COR-L47 (cell line): ENCODE data around the gene OR5D16.
"Not testable (repeated sequence)": the region's sequence is repeated elsewhere in the genome, so short reads cannot be mapped to it uniquely, and the experiment has no call there.

Source experiments
- DNase-seq: peaks from one replicate; lab custom pipeline; 2025; lab: John Stamatoyannopoulos, UW

The OR5D16 gene

DNA sequence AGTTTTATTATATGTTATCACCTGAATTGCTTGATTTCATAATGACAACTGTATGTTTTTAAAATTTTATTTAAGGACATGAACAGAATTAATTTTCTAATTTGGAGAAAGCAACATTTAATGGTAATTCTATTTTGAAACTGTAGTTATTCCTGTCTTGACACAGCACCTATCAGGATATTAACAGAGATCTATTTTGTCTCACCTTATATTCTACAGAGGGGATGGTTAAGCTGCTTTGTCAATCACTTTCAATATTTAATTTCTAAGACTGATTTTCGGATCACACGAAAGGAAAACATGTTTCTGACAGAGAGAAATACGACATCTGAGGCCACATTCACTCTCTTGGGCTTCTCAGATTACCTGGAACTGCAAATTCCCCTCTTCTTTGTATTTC is at the start of gene OR5D16:
TSS of gene OR5D16 (plus strand) at position 301 of the 400 bp plus-strand sequence. CDS start at position 301, 0 bp downstream.
- no peak for DNase-seq

DNA sequence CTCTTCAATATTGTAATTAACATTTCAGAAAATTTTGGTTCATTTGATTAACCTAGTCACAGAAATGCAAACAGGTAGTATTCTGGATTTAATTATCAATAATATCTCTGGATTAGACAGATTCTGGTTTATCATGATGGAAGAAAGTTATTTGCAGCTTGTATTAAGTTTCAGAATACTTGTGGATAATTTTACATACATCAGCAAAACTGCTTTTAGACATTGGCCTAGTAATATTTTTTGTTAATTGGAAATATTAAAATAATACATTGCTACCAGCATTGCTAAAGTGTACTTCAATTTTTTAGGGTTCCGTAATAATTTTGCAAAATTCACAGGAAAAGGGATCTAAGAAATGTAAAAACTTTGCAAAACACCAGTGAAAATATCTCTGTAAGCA is 46.9 kb upstream of the OR5D16 start:
- no peak for DNase-seq

DNA sequence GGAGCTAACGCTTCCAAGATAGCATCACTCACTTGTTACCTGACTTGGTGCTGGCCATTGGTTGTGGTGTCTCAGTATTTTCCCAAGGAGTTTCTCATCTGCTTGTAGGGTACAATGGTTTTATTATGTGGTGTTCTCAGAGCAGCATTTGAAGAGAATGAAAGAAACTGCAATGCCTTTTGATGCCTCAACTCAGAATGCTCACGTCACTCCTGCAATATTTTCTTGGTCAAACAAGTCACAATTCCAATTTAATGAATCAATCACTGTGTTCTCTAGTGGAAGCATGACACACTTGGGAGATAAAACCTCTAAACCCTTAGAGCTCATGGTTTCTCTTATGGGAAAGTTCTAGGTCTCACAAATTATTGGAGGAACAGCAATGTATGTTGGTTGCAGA is 45.2 kb upstream of the OR5D16 start:
- DNase-seq: no peak

DNA sequence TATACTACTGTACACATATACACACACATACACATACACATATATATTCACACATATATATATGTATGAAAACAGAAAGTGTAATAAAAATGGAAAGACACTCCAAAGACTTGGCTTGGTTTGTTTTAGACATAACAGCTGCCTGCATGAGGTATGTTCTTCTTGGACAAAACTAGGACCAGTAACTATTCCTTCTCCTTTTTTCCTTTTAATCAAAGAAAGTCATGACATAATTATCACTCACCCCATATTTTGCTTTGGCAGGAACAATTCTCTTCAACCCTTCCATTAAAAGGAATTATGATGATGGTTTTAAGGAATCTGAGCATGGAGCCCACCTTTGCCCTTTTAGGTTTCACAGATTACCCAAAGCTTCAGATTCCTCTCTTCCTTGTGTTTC is 43.3 kb upstream of the OR5D16 start, which contains the start of gene OR5D14:
TSS of gene OR5D14 (plus strand) at position 301 of the 400 bp plus-strand sequence. CDS start at position 301, 0 bp downstream.
- no peak for DNase-seq

DNA sequence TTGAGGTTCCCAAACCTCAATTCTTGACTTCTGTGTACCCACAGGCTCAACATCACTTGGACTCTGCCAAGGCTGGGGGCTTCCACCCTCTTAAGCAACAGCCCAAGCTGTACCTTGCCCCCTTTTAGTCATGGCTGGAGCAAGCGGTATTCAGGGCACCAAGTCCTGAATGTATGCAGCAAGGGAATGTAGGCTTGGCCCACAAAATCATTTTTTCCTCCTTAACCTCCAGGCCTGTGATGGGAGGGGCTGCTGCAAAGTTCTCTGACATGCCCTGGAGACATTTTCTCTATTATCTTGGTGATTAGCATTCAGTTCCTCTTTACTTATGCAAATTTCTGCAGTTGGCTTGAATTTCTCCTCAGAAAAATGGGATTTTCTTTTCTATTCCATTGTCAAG is 32.3 kb upstream of the OR5D16 start:
- no peak for DNase-seq

DNA sequence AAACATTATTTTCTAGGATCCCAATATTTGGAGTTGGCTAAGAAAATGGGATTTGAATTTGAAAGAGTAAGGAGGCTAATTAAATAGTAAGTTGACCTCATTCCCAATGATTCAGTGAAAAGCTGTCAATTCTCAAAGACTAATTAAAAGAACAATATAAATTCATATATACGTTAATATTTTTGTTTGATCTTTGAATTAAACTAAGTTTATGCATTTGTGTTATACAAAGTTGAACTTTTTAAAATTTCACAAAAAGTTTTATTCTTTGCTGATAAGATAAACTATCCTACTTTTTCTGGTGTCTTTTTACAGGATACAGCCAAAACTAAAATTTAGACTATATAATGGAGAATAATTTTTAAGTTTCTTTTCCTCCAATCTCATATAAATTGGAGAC is 27.5 kb upstream of the OR5D16 start, which contains the start of gene OR5L1:
TSS of gene OR5L1 (plus strand) at position 301 of the 400 bp plus-strand sequence. CDS start 100 bp downstream, outside the sequence.
- no peak for DNase-seq

DNA sequence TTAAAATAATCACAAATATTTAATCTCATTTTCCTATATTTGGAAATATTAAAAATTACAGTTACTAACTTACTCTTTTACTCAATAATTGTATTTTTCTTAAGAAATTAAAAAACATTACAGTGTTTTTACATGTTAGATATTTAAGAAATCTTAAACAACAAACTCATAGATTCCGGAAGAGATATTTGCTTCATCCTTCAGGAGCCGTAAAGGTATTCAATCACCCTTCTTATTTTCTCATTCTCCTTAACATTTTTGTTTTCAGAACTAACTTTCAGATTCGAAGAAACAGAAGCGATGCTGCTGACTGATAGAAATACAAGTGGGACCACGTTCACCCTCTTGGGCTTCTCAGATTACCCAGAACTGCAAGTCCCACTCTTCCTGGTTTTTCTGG is 19.2 kb upstream of the OR5D16 start, which contains the start of gene OR5D18:
TSS of gene OR5D18 (plus strand) at position 301 of the 400 bp plus-strand sequence. CDS start at position 301, 0 bp downstream.
- DNase-seq: no peak

DNA sequence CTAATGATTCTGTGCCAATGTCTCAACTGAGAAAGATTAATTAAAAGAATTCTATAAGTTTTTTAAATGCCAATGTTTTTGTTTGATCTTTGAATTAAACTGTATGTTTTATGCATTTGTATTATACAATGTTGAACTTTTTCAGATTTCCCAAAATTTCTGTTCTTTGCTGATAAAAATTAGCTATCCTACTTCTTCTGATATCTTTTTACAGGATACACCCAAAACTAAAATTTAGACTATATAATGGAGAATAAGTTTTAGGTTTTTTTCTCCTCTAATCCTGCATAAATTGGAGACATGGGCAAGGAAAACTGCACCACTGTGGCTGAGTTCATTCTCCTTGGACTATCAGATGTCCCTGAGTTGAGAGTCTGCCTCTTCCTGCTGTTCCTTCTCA is 11.6 kb upstream of the OR5D16 start, which contains the start of gene OR5L2:
TSS of gene OR5L2 (plus strand) at position 301 of the 400 bp plus-strand sequence. CDS start at position 301, 0 bp downstream.
- DNase-seq: no peak

DNA sequence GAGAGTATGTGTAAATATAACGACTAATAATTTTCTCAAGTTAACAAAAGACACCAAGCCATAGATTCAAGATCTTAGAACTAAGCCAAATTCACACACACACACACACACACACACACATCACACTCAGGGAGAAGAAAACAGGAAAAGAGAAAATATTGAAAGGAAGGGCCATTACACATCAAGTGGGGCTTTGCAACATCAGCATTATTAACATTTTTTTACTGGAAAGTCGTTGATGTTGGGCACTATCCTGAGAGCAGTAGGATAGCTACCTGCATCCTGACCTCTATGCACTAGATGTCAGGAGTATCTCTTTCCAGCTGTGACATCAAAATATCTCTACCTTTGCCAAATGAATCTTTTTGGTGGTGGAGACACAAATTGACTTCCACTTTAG is 8.9 kb downstream of the OR5D16 start:
- DNase-seq: no peak

DNA sequence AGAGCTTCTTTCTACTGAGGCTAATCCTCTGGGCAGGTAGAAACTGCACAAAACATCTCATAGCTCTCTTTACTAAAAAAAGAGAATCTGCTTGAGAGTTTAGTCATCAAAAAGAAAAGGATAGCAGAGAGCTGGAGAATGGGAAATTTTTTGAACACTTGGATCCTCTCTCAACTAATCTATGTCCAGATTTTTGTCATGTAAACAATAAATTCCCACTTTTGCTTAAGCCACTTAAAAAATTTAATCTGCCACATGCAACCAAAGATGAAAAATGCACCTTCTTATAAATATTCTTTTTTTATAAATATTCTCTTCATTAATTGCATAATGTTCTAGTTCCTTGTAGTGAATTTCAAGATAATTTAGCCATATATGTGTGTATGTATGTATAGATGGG is 10.5 kb downstream of the OR5D16 start:
- no peak for DNase-seq

DNA sequence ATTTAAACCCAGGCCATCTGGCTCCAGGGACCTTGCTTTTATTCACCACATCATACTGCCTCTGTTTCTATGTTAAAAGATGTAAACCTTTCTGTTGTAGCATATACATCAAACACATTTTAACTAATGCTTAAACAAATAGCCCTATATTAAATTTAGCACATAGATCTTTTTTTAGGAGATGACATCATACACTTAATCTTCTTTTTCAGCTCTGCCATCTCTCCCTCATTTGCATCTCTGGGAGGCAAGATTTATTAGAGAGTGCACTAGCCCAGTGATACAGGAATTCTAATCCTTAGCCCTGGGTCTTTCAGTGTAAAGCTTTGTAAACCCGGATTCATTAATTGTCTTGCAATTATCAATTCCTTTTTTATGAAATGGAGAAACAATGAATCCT is 13.6 kb downstream of the OR5D16 start:
- no peak for DNase-seq

DNA sequence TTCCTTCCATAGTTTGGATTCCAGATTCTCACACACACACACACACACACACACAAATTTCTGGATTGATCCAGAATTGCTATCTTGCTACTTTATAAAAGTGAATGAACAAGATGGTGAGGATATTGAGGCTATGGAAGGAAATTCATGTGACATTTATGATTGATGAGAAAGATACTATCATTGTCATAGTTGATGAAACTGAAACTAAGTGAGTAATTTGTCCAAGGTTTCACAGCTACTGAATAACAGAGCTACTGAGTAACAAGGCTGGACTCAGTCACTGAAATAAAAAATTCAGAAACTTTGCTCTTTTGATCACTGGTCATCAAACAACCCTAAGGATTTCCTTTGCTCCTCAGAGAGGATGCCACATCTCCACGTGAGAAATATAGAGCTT is 16.2 kb downstream of the OR5D16 start:
- no peak for DNase-seq

DNA sequence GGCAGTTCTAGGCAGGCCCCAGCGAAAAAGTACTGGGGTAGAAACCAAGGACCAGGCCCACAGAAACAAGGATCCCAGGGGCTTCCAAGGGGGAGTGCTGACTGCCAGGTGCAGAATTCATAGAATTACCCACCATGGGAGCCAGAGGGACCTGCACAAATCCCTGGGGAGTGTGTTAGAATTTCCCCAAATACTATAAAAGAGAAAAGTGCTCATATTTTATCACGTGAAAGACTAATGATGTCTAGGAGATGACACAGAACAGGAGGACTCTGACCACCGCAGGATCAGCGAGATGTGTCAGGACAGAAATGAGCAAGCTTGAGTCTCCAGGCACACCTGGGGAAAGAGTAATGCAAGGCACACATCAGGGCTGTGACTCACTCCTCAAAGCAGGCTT is 28.8 kb downstream of the OR5D16 start:
- not testable (repeated sequence) for DNase-seq

DNA sequence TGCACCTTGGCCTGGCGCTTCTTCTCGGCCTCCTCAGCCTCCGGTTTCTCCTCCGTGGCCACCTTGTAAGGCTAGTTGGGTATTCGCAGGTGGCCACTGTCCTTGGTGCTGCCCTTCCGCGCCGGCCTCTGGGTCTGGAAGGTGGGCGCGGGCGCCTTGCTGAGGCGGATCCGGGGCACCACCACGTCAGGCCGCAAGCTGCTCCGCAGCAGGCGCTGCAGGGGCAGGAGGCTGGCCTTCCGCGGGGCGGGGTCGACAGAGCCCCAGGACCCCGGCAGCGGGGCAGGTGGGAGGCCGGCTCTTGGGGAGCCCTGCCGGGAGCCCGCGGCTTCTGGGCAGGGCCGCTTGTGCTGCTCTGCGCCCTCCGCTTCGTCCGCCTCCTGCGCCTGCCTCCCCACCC is 34.2 kb downstream of the OR5D16 start:
- not testable (repeated sequence) for DNase-seq

DNA sequence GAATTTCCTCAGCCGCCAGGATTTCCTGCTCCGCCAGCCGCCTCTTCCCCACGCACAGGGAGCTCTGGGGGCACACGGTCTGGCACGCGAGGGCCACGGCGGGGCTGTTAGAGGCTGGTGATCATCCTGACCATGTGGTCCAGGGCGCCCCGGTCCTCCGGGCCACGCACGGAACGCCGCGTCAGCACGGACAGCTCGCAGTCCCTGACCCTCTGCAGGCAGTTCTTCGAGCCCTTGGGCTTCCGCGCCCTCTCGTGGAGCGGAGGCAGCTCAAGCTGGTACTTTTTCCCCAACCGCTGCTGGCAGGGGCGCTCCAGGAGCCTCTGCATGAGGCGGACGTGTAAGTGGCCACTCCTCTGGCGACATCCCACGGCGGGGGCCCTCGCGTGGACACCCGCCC is 34.6 kb downstream of the OR5D16 start:
- not testable (repeated sequence) for DNase-seq

DNA sequence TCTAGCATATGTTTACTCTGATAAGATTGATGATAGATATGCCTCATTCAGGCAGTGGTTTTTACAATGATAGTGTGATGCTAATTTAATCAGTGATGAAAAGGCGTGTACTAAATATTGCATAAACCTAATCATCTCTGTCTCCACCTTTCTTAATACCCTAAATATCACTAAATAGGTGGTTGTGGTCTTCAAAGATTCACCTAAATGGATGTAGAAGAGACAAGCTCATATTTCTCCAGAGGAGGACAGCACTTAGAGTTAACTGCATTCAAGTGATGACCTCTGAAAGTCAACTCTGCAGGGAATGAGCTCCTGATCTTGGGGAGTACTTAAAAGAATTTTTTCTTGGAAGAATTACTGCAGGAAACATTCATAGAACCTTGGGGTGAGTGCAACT is 44.4 kb downstream of the OR5D16 start, which contains the start of gene TRIM51:
TSS of gene TRIM51 (plus strand) at position 301 of the 400 bp plus-strand sequence. CDS start 2,132 bp downstream, outside the sequence.
- DNase-seq: not testable (repeated sequence)

DNA sequence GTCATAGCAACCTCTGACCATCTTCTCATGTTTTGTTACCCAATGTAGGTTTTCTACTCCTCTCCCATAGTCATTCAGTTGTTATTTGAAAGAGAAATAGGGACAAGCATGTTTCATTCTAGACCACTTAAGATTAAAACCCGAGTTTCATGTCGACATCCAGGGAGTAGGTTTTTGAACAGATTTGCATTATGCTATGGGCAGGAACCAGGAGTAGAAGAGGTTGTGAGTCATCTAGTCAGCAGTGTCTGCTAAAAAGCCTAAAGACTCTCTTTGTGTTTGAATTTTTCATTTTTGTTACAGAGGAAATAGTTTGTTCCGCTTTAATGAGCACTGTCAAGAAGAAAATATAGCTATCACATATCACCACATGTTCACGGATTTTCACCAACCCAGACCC is 46.4 kb downstream of the OR5D16 start:
- not testable (repeated sequence) for DNase-seq

DNA sequence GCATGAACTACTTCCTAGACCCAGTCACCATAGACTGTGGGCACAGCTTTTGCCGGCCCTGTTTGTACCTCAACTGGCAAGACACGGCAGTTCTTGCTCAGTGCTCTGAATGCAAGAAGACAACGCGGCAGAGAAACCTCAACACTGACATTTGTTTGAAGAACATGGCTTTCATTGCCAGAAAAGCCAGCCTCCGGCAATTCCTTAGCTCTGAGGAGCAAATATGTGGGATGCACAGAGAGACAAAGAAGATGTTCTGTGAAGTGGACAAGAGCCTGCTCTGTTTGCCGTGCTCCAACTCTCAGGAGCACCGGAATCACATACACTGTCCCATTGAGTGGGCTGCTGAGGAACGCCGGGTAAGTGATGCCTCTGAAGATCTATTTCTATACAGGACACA is 46.9 kb downstream of the OR5D16 start:
- DNase-seq: not testable (repeated sequence)
